Medulla oblongata (tissue), 1 donor: ENCODE results near the gene SKAP1.
A peak's percentile ranks its signal among the peaks of the same experiment; 100 is the strongest.
"Not testable (repeated sequence)": the region's sequence is repeated elsewhere in the genome, so short reads cannot be mapped to it uniquely, and the experiment has no call there.

Experiments used
- DNase-seq: peaks from one replicate; pipeline ENCODE4 v3.0.0-alpha.2; 2015; ENCODE audit errors: extremely low spot score

SKAP1 gene

GRCh38 chr17:48413613-48414405, 16.2 kb downstream of the SKAP1 start:
- no peak for DNase-seq

GRCh38 chr17:48412841-48413240, 17.2 kb downstream of the SKAP1 start:
- no peak for DNase-seq

GRCh38 chr17:48410821-48411220, 19.2 kb downstream of the SKAP1 start:
- DNase-seq: not testable (repeated sequence)

GRCh38 chr17:48409607-48410006, 20.4 kb downstream of the SKAP1 start:
- no peak for DNase-seq

GRCh38 chr17:48406936-48407567, 23.0 kb downstream of the SKAP1 start:
- no peak for DNase-seq

GRCh38 chr17:48394821-48395220, 35.2 kb downstream of the SKAP1 start:
- no peak for DNase-seq

GRCh38 chr17:48393283-48393682, 36.7 kb downstream of the SKAP1 start:
- DNase-seq: peak; percentile 6

- no peak for DNase-seq
Measured at GRCh38 chr17:48392857-48393256, 37.2 kb downstream of the SKAP1 start.

GRCh38 chr17:48391444-48391843, 38.6 kb downstream of the SKAP1 start:
- DNase-seq: no peak

GRCh38 chr17:48389903-48390302, 40.1 kb downstream of the SKAP1 start:
- no peak for DNase-seq

- DNase-seq: no peak
Measured at GRCh38 chr17:48388955-48389743, 40.9 kb downstream of the SKAP1 start.

- no peak for DNase-seq
Measured at GRCh38 chr17:48386826-48387225, 43.2 kb downstream of the SKAP1 start.

- DNase-seq: no peak
Measured at GRCh38 chr17:48385319-48385718, 44.7 kb downstream of the SKAP1 start.

- DNase-seq: no peak
Measured at GRCh38 chr17:48384164-48384563, 45.9 kb downstream of the SKAP1 start.

- no peak for DNase-seq
Measured at GRCh38 chr17:48382989-48383388, 47.0 kb downstream of the SKAP1 start.

- no peak for DNase-seq
Measured at GRCh38 chr17:48378708-48379392, 51.2 kb downstream of the SKAP1 start.

GRCh38 chr17:48378238-48378637, 51.8 kb downstream of the SKAP1 start:
- no peak for DNase-seq

GRCh38 chr17:48376682-48377325, 53.2 kb downstream of the SKAP1 start:
- DNase-seq: no peak

GRCh38 chr17:48375356-48375755, 54.7 kb downstream of the SKAP1 start:
- no peak for DNase-seq

GRCh38 chr17:48374650-48375230, 55.3 kb downstream of the SKAP1 start:
- no peak for DNase-seq

GRCh38 chr17:48373883-48374282, 56.1 kb downstream of the SKAP1 start:
- no peak for DNase-seq
